Activated T-helper 1 cell treated with anti-CD3 and anti-CD28 coated beads, Interleukin-12 subunit alpha, Interleukin-12 subunit beta, Interleukin-2, Interleukin-4 antibody, amounts not matched to agents 30 ng/mL and 10 ng/mL and 1 ng/mL, durations not matched to agents 14 hours and 24 hours and 36 hours (primary cell): Measurements from ENCODE around the gene TSR3. TPM values are rescaled to one million over a fixed set of nuclear protein-coding genes. Genes with fewer than 3 reads are reported as not detected.
"Not testable (repeated sequence)": the region's sequence is repeated elsewhere in the genome, so short reads cannot be mapped to it uniquely, and the experiment has no call there.

Experiments
- DNase-seq: peaks from one replicate; pipeline ENCODE4 v3.0.0; 2021; ENCODE audit warnings: low spot score
- H3K27ac Mint-ChIP-seq: one replicate; pipeline ENCODE4 v1.8.0; 2021; ENCODE audit warnings: mild to moderate bottlenecking, mixed read lengths
- H3K27me3 Mint-ChIP-seq: one replicate; pipeline ENCODE4 v1.8.0; 2022; ENCODE audit warnings: mild to moderate bottlenecking, moderate library complexity, mixed read lengths; ENCODE audit not compliant: insufficient read depth
- H3K36me3 Mint-ChIP-seq: one replicate; pipeline ENCODE4 v1.8.0; 2021; ENCODE audit warnings: low read depth, mixed read lengths
- H3K4me1 Mint-ChIP-seq: one replicate; pipeline ENCODE4 v1.8.0; 2021; ENCODE audit warnings: low read depth, mixed read lengths
- H3K4me3 Mint-ChIP-seq: one replicate; pipeline ENCODE4 v1.8.0; 2021; ENCODE audit warnings: mild to moderate bottlenecking, moderate library complexity, mixed read lengths
- H3K9me3 Mint-ChIP-seq: one replicate; pipeline ENCODE4 v1.8.0; 2021; ENCODE audit warnings: mixed read lengths
- intact Hi-C: fragments of 100-400 bp; cut with micrococcal nuclease; formaldehyde crosslinking; loops from one replicate; pipeline ENCODE4 v1.15.1; 2024
- total RNA-seq: library from RNA; stranded (reverse); gene quantifications from 2 replicates; pipeline ENCODE4 v1.2.3, GENCODE V29; 2022

The TSR3 gene
- total RNA-seq, 1 donor from 2014 or later = 87.4 TPM

GRCh38 chr16:1335211-1335971 is 16.3 kb downstream of the TSR3 start:
- peaks cover 6% of the 10 kb centered on the region for H3K4me1 Mint-ChIP-seq

GRCh38 chr16:1334739-1335138 is 16.9 kb downstream of the TSR3 start:
- Mint-ChIP-seq H3K9me3 (no peaks in the 10 kb centered on the region), H3K4me1 (peaks cover 6% of the 10 kb centered on the region), H3K27ac (no peak overlapping the region), H3K4me3 (no peak overlapping the region), H3K36me3 (no peaks in the 10 kb centered on the region), H3K27me3 (peaks cover 29% of the 10 kb centered on the region)
- intact Hi-C loops = no loop called here
- DNase-seq = no peak

More at GRCh38 chr16:1335211-1335971, 16.3 kb downstream of the TSR3 start:
- no peaks in the 10 kb centered on the region for H3K36me3 Mint-ChIP-seq
- no peak overlapping the region for H3K4me3 Mint-ChIP-seq
- no peak for DNase-seq
- intact Hi-C loops = no loop called here
- H3K9me3 Mint-ChIP-seq = no peaks in the 10 kb centered on the region
- H3K27ac Mint-ChIP-seq = no peak overlapping the region
- H3K27me3 Mint-ChIP-seq = peaks cover 29% of the 10 kb centered on the region

GRCh38 chr16:1333854-1334700 is 17.6 kb downstream of the TSR3 start:
- no peak overlapping the region for H3K4me3 Mint-ChIP-seq
- DNase-seq = no peak
- no peaks in the 10 kb centered on the region for H3K9me3 Mint-ChIP-seq
- H3K27me3 Mint-ChIP-seq = peaks cover 29% of the 10 kb centered on the region
- H3K36me3 Mint-ChIP-seq = no peaks in the 10 kb centered on the region
- intact Hi-C loops = loop anchor here (1.0 to 2.0 kb wide), 2 partner anchors 17 to 23 kb away; partner anchors contain the start of genes GNPTG and TSR3
- no peak overlapping the region for H3K27ac Mint-ChIP-seq
- H3K4me1 Mint-ChIP-seq = peaks cover 6% of the 10 kb centered on the region

GRCh38 chr16:1333149-1333812 is 18.4 kb downstream of the TSR3 start, which contains the start of gene BAIAP3:
BAIAP3 (plus strand) TSS chr16:1333645; CDS start chr16:1338550, 4,905 bp downstream.
- Mint-ChIP-seq H3K9me3 (no peaks in the 10 kb centered on the region), H3K4me3 (peak within 1 kb of the TSS; percentile 54), H3K27ac (no peak within 1 kb of the TSS), H3K27me3 (peaks cover 29% of the 10 kb centered on the region), H3K36me3 (no peaks in the 10 kb centered on the region), H3K4me1 (peaks cover 6% of the 10 kb centered on the region)
- peak; percentile 36 for DNase-seq
- intact Hi-C loops = loop anchor here (1.0 to 2.0 kb wide), 2 partner anchors 18 to 22 kb away; partner anchors contain the start of genes GNPTG and TSR3

- Mint-ChIP-seq H3K36me3 (no peaks in the 10 kb centered on the region), H3K27ac (no peak overlapping the region), H3K27me3 (peaks cover 29% of the 10 kb centered on the region), H3K9me3 (no peaks in the 10 kb centered on the region), H3K4me1 (peaks cover 6% of the 10 kb centered on the region), H3K4me3 (peak overlapping the region; percentile 54)
- intact Hi-C loops = loop anchor here (1.0 to 2.0 kb wide), 2 partner anchors 19 to 22 kb away; partner anchors contain the start of genes GNPTG and TSR3
- no peak for DNase-seq
Measured at GRCh38 chr16:1332618-1333148, 19.0 kb downstream of the TSR3 start.

- Mint-ChIP-seq H3K9me3 (no peaks in the 10 kb centered on the region), H3K36me3 (no peaks in the 10 kb centered on the region), H3K4me1 (peaks cover 6% of the 10 kb centered on the region), H3K4me3 (peak overlapping the region; percentile 54), H3K27ac (peak overlapping the region; percentile 68), H3K27me3 (peaks cover 29% of the 10 kb centered on the region)
- peak; percentile 63 for DNase-seq
- intact Hi-C loops = loop anchor here (2.0 kb wide), 1 partner anchor 21 kb away; no protein-coding TSS in a partner anchor
Measured at GRCh38 chr16:1331712-1332617, 19.7 kb downstream of the TSR3 start.

GRCh38 chr16:1330931-1331711 is 20.6 kb downstream of the TSR3 start:
- Mint-ChIP-seq H3K9me3 (no peaks in the 10 kb centered on the region), H3K27me3 (peaks cover 23% of the 10 kb centered on the region), H3K27ac (no peak overlapping the region), H3K4me1 (peaks cover 6% of the 10 kb centered on the region), H3K4me3 (peak overlapping the region; percentile 51), H3K36me3 (peaks cover 3% of the 10 kb centered on the region)
- no peak for DNase-seq
- intact Hi-C loops = no loop called here

GRCh38 chr16:1330260-1330914 is 21.3 kb downstream of the TSR3 start:
- no peak overlapping the region for H3K4me3 Mint-ChIP-seq
- intact Hi-C loops = no loop called here
- H3K27ac Mint-ChIP-seq = no peak overlapping the region
- peaks cover 3% of the 10 kb centered on the region for H3K36me3 Mint-ChIP-seq
- H3K27me3 Mint-ChIP-seq = peaks cover 21% of the 10 kb centered on the region
- H3K4me1 Mint-ChIP-seq = peaks cover 6% of the 10 kb centered on the region
- DNase-seq = no peak
- H3K9me3 Mint-ChIP-seq = no peaks in the 10 kb centered on the region

GRCh38 chr16:1328961-1329360 is 22.7 kb downstream of the TSR3 start:
- H3K27ac Mint-ChIP-seq, intact Hi-C loops, H3K4me3 Mint-ChIP-seq, H3K4me1 Mint-ChIP-seq, H3K36me3 Mint-ChIP-seq, H3K9me3 Mint-ChIP-seq, DNase-seq: not testable (repeated sequence)
- peaks cover 13% of the 10 kb centered on the region for H3K27me3 Mint-ChIP-seq

GRCh38 chr16:1328136-1328535 is 23.5 kb downstream of the TSR3 start:
- H3K36me3 Mint-ChIP-seq, H3K4me3 Mint-ChIP-seq, H3K4me1 Mint-ChIP-seq, intact Hi-C loops, H3K9me3 Mint-ChIP-seq, DNase-seq, H3K27ac Mint-ChIP-seq: not testable (repeated sequence)
- peaks cover 13% of the 10 kb centered on the region for H3K27me3 Mint-ChIP-seq

- intact Hi-C loops = no loop called here
- Mint-ChIP-seq H3K27me3 (peaks cover 11% of the 10 kb centered on the region), H3K36me3 (peaks cover 7% of the 10 kb centered on the region), H3K4me1 (peaks cover 6% of the 10 kb centered on the region), H3K27ac (no peak overlapping the region), H3K9me3 (no peaks in the 10 kb centered on the region), H3K4me3 (no peak overlapping the region)
- DNase-seq = no peak
Measured at GRCh38 chr16:1327619-1327947, 24.1 kb downstream of the TSR3 start.
